Mucosa of stomach (tissue), 1 donor: ENCODE measurements around the gene CAB39.

ENCODE experiments used
- H3K27me3 ChIP-seq: one replicate; pipeline ENCODE4 v1.7.0; 2013; ENCODE audit warnings: mild to moderate bottlenecking, low read length; ENCODE audit not compliant: control insufficient read depth, insufficient read depth
- H3K36me3 ChIP-seq: one replicate; pipeline ENCODE4 v1.7.0; 2013; ENCODE audit warnings: low read length; ENCODE audit not compliant: control insufficient read depth, insufficient read depth
- H3K4me1 ChIP-seq: one replicate; pipeline ENCODE4 v1.7.0; 2013; ENCODE audit warnings: mild to moderate bottlenecking, low read length; ENCODE audit not compliant: control insufficient read depth, insufficient read depth
- H3K4me3 ChIP-seq: one replicate; pipeline ENCODE4 v1.7.0; 2013; ENCODE audit warnings: low read length
- H3K9ac ChIP-seq: one replicate; pipeline ENCODE4 v1.7.0; 2013; ENCODE audit warnings: mild to moderate bottlenecking, low read length, moderate library complexity
- H3K9me3 ChIP-seq: one replicate; pipeline ENCODE4 v1.7.0; 2013; ENCODE audit warnings: mild to moderate bottlenecking, low read length, moderate library complexity; ENCODE audit not compliant: control insufficient read depth
- donor health status: Pancreatic carcinoma.

Gene CAB39

DNA sequence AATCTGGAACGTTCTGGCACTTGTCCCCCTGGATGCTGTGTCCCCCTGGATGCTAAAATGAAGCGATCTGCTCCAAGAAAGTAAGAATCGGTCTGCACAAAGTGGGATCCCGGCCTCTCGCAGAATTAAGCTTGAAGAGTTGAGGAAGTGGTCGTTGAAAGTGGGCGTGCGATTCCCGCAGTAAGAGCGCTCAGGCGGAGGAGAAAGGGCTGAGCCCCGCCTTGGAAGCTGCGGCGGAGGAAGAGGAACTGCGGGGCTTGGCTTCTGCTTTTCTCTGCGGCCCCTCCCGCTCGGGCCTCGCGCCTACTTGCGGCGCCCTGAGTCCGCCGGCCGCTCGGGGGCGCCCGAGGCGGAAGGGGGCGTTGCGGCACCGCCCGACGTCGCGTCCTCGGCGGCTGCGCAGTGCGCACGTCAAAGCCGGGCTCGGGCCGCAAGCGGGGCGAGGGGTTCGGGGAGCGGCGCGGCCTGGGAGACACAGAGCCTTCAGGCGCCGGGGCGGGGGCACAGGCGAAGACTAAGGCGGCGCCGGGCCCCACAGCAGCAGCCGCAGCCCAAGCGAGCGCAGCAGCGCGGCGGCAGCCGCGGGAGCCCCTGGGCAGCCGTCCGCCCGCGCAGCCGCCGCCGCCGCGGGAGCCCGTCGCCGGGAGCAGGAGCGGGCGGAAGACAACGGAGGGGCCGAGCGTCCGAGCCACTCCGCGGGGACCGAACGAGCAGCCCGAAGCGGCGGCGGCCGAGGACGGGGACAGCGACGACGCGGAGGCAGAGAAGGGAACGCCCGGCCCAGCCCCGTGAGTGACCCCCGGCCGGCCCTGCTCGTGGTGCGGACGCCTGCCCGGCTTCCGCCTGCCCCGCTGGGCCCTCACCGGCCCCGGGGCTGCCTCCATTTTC is at the start of gene CAB39:
Gene CAB39 (plus strand): TSS at position 400 of the 888 bp plus-strand sequence. CDS start 47,160 bp downstream, outside the sequence.
- H3K9ac ChIP-seq: peak within 1 kb of the TSS; percentile 84
- peak within 1 kb of the TSS; percentile 77 for H3K4me3 ChIP-seq
- no peaks in the 10 kb centered on the region for H3K36me3 ChIP-seq
- H3K4me1 ChIP-seq: peaks cover 25% of the 10 kb centered on the region
- no peaks in the 10 kb centered on the region for H3K27me3 ChIP-seq
- H3K9me3 ChIP-seq: no peaks in the 10 kb centered on the region

DNA sequence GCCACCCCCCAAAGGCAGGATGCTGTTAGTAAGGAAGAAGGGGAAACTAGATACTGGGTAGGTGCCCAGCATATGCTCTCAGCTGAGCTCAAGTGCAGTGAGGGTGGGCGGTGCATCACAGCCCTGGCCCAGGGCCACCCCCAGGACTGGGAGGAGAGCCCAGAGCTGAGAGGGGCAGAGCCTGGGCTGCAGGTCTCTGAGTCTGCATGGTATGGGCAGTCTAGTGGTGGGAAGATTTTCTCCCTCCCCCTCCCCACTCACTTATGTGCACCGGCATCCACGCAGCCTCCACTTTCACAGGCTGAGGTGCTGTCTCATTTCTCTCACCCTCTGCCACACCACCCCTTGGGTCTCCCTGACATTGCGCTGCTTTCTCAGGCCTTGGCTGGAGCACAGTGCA is 48.5 kb upstream of the CAB39 start:
- Histone ChIP-seq H3K9me3 (no peaks in the 10 kb centered on the region), H3K4me3 (no peak overlapping the region), H3K36me3 (no peaks in the 10 kb centered on the region), H3K4me1 (peaks cover 9% of the 10 kb centered on the region), H3K9ac (no peak overlapping the region), H3K27me3 (peaks cover 4% of the 10 kb centered on the region)

DNA sequence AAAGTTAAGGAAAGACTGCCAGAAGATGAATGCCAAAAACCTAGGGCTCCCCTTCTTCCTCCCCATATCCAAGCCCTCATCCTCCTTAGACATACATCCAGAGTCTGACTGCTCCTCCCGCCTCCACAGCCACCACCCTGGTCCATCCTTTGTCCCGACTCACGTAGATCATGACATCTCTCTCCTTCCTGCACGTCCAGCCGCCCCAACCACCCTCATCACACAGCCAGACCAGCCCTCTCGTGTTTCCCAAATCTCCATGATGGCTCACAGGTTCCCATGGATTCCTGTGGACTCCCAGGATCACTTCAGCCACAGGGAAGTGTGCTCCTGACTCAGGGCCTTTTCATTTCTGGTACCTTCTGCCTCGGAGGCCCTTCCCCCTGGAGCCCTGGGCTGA is 47.8 kb upstream of the CAB39 start:
- H3K4me3 ChIP-seq: no peak overlapping the region
- peaks cover 9% of the 10 kb centered on the region for H3K4me1 ChIP-seq
- no peak overlapping the region for H3K9ac ChIP-seq
- H3K9me3 ChIP-seq: no peaks in the 10 kb centered on the region
- peaks cover 4% of the 10 kb centered on the region for H3K27me3 ChIP-seq
- no peaks in the 10 kb centered on the region for H3K36me3 ChIP-seq

DNA sequence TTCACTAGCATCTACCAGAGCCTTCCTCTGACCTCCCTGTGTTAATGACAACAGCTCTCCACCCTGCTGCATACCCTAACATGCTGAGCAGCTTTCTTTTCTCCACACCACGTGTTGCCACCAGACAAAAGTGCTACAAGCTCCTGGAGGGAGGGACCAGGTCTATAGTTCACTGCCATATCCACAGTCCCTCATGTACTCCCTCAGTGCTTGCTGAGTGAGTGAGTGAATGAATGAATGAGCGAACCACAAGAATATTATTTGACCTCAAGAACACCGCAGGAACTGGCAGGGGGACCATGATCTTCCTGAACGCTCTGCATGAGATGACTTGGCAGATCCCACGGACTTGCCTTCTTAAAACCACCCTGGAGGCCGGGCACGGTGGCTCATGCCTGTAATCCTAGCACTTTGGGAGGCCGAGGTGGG is 47.4 kb upstream of the CAB39 start:
- Histone ChIP-seq H3K9ac (no peak overlapping the region), H3K27me3 (peaks cover 4% of the 10 kb centered on the region), H3K4me1 (peaks cover 9% of the 10 kb centered on the region), H3K36me3 (no peaks in the 10 kb centered on the region), H3K4me3 (no peak overlapping the region), H3K9me3 (no peaks in the 10 kb centered on the region)

DNA sequence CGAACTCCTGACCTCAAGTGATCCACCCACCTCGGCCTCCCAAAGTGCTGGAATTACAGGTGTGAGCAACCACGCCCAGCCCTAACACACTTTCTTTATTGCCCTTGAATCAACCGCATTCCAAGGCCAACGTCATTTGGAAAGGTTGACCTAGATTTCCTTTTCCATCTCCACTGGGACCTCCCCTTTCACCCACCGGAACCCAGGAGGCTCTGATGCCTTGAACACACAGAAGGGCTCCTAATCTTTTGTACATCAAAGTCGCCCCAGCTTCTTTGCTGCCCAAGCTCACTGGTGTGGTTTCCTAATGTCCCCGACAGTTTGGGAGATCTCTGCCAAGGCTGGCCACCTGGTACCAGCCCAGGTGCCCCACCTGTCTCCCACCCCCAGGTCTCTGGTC is 46.2 kb upstream of the CAB39 start:
- Histone ChIP-seq H3K4me1 (peaks cover 6% of the 10 kb centered on the region), H3K27me3 (peaks cover 4% of the 10 kb centered on the region), H3K4me3 (no peak overlapping the region), H3K36me3 (no peaks in the 10 kb centered on the region), H3K9ac (no peak overlapping the region), H3K9me3 (no peaks in the 10 kb centered on the region)

DNA sequence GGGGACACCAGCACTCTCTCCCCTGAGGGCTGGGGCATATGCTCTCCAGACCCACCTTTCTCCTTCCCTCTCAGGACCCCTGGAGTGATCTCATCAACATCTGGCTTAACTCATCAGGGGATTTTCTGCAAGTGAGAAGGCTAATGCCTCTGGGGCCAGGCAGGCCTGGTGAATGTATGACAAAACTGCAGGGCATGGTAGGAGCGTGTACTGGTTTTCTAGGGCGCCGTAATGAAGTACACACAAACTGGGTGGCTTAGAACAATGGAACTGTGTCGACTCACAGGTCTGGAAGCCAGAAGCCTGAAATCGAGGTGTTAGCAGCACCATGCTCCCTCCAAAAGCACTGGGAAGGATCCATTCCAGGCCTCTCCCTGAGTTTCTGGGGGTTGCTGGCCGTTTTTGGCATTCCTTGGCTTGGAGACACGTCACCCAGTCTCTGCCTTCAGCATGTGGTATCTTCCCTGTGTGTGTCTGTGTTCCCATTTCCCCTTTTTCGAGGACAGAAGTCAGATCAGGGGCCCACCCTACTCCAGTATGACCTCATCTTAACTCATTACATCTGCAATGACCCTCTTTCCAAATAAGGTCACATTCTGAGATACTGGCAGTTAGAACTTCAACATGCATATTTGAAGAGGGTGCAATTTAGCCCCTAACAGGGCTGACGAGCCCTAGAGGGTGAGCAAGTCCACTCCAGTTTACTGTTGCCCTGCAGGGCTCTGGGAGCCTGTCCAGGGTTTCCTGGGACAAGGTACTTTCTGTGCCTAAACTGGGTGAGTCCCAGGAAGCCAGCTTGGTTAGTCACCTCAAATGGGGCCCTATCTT is 45.5 kb upstream of the CAB39 start:
- no peak overlapping the region for H3K9ac ChIP-seq
- peaks cover 5% of the 10 kb centered on the region for H3K4me1 ChIP-seq
- no peak overlapping the region for H3K4me3 ChIP-seq
- H3K9me3 ChIP-seq: no peaks in the 10 kb centered on the region
- H3K36me3 ChIP-seq: no peaks in the 10 kb centered on the region
- H3K27me3 ChIP-seq: peaks cover 4% of the 10 kb centered on the region

DNA sequence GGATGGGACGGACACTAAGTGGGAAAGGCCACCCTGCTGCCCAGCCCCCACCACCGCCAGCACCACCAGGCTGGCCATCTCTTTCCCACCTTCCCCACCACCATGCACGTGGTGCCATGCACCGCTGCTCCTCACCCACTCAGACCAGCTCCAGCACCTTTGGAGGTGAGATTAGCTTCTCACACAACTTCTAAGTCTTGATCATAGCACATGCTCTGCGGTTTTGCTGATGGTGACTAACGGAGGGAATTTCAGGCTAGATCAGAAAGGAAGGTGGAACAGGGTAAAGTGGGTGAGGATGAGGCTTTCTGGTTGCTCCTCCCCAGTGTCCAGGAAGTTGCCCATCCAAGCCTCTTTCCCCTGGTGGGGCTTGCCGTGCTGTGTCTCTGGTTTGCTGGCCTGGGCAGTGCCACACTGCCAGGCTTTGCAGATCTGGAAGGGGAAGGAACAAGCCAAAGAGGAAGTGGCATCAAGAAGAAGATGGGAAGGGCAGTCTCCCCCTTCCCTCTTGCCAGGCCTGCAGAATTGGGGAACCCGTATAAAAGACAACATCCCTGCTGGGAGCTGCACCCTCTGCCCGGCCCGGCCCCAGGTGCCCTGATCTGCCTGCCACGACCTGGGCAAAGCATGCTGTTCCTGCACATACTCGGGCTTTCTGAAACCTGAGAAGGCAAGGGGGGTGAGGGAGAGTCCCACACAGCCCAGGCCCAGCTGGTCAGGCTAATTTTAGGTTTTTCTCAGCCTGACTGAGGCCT is 44.3 kb upstream of the CAB39 start:
- Histone ChIP-seq H3K4me3 (no peak overlapping the region), H3K36me3 (no peaks in the 10 kb centered on the region), H3K27me3 (peaks cover 4% of the 10 kb centered on the region), H3K4me1 (peaks cover 5% of the 10 kb centered on the region), H3K9ac (no peak overlapping the region), H3K9me3 (no peaks in the 10 kb centered on the region)

DNA sequence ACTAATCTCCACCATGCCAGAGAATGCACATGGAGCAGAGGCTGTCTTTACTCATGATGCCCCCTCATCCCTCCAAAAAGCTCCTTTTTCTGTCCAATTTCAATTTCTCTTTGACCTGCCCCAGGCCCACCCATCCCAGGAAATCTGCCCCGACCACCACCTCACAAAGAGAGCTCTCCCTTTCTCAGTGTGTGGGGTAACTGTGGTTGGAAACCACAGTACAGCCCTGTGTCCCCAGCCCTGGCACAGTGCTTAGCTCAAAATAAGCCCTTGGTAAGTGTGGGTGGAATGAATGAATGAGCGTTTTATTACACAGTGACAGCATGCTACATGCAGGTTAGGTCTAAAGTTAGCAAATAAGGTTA is 43.7 kb upstream of the CAB39 start:
- Histone ChIP-seq H3K36me3 (no peaks in the 10 kb centered on the region), H3K4me1 (peaks cover 5% of the 10 kb centered on the region), H3K9ac (no peak overlapping the region), H3K9me3 (no peaks in the 10 kb centered on the region), H3K27me3 (peaks cover 4% of the 10 kb centered on the region), H3K4me3 (no peak overlapping the region)

DNA sequence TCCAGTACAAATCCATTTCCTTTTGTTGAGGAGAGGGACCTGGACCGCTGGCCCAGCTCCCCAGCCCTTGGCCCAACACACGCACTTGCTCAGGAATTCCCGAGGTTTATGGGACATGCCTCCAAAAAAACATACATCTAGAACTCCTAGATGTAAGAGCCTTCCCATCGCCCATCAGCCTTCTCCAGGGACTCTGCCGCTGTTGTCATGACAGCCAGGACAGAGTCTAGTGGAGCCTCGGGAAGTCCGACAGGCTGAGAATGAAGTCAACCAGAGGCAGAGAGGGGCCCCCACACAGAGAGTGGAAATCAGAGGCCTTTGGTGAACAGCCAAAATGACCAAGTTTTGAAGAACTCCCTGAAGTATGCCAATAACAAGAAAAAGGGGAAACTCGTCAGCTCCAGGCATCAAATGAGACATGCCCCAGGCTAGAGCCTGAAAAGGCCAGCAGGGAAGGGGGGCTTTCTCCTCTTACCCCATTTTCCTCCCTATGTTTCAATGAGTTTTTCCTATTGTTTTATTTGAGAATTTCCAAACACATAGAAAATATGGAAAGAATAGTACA is 43.2 kb upstream of the CAB39 start:
- no peaks in the 10 kb centered on the region for H3K36me3 ChIP-seq
- peaks cover 5% of the 10 kb centered on the region for H3K4me1 ChIP-seq
- no peak overlapping the region for H3K4me3 ChIP-seq
- H3K9me3 ChIP-seq: no peaks in the 10 kb centered on the region
- H3K27me3 ChIP-seq: peaks cover 4% of the 10 kb centered on the region
- H3K9ac ChIP-seq: no peak overlapping the region

DNA sequence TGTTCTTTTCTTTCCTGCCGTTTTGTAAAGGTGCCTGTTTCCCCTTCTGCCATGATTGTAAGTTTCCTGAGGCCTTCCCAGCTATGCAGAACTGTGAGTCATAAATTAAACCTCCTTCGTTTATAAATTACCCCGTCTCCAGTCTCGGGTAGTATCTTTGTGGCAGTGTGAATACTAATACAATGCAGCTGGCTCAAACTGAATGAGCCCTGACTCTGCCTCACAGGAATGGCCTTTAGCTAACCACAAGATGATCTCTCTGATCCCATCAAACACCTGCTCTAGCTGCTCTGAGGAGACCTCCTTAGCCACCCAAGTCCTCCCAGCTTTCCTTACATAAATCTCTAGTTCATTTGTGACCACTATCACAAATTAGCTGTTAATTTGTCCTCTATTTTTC is 41.5 kb upstream of the CAB39 start:
- H3K9ac ChIP-seq: no peak overlapping the region
- no peak overlapping the region for H3K4me3 ChIP-seq
- peaks cover 5% of the 10 kb centered on the region for H3K4me1 ChIP-seq
- H3K36me3 ChIP-seq: no peaks in the 10 kb centered on the region
- H3K27me3 ChIP-seq: no peaks in the 10 kb centered on the region
- H3K9me3 ChIP-seq: no peaks in the 10 kb centered on the region

DNA sequence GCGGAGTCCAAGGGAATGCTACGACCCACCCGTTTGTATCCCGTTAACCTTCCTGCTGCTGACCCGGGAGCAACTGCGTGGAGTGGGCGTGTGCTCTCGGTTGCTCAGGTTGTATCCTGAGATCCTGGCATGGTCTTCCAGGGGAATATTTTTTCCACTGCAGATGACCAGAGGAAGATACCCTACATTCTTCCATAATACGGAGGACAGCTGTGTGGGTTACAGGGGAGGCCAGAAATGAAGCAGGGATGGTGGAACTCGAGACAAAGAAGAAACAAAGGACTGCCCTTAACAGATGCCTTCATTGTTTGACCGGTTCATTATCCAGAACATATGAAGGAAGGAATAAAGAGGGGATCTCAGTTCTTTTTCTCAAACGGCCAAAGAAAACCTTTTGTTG is 39.8 kb upstream of the CAB39 start:
- H3K9me3 ChIP-seq: no peaks in the 10 kb centered on the region
- H3K4me3 ChIP-seq: no peak overlapping the region
- H3K9ac ChIP-seq: no peak overlapping the region
- peaks cover 5% of the 10 kb centered on the region for H3K4me1 ChIP-seq
- H3K36me3 ChIP-seq: no peaks in the 10 kb centered on the region
- H3K27me3 ChIP-seq: no peaks in the 10 kb centered on the region
